K562 (cell line): ENCODE measurements around the gene BIK. TPM values are rescaled to one million over a fixed set of nuclear protein-coding genes. Genes with fewer than 3 reads are reported as not detected.
A peak's percentile ranks its signal among the peaks of the same experiment; 100 is the strongest.

Experiments used
- BCL6 ChIP-seq: fragments of 250-450 bp; sonication (Bioruptor Pico); IDR thresholded peaks from 2 replicates; pipeline ENCODE4 v1.4.0; 2020
- CBX2 ChIP-seq: fragments of 200-600 bp; sonication (generic); IDR thresholded peaks from one replicate; pipeline ENCODE4 v1.6.1; 2012; ENCODE audit warnings: mild to moderate bottlenecking, low read length, inconsistent platforms; ENCODE audit not compliant: insufficient read depth, poor library complexity, severe bottlenecking
- CC2D1A ChIP-seq: fragments of 450-650 bp; IDR thresholded peaks from 2 replicates; pipeline ENCODE4 v1.6.1; 2017; ENCODE audit warnings: mild to moderate bottlenecking
- CHD1 ChIP-seq: fragments of 200-600 bp; sonication (generic); IDR thresholded peaks from one replicate; pipeline ENCODE4 v1.6.1; 2012; ENCODE audit warnings: mild to moderate bottlenecking, moderate library complexity, low read length, inconsistent platforms
- GTF2E2 ChIP-seq: fragments of 200-800 bp; sonication (Bioruptor generic); IDR thresholded peaks from 2 replicates; pipeline ENCODE4 v1.6.1; 2016; ENCODE audit warnings: missing genetic modification characterization, missing compliant biosample characterization
- HDGF ChIP-seq: fragments of 450-650 bp; IDR thresholded peaks from 2 replicates; pipeline ENCODE4 v1.6.1; 2016
- KAT2B ChIP-seq: IDR thresholded peaks from one replicate; pipeline ENCODE4 v1.6.1; 2012; ENCODE audit warnings: low read depth, mild to moderate bottlenecking, control low read depth, inconsistent platforms, low read length, moderate library complexity
- MEF2A ChIP-seq: IDR thresholded peaks from 2 replicates; pipeline ENCODE4 v1.6.1; 2011; ENCODE audit warnings: low read depth, mild to moderate bottlenecking, low read length, moderate library complexity; ENCODE audit not compliant: control insufficient read depth
- MYNN ChIP-seq, 2 experiments: sonication (generic); formaldehyde crosslinking in 1 of 2; IDR thresholded peaks; 2 replicates each; pipeline versions ENCODE4 v1.5.0 to v1.6.1; 2016 to 2020; ENCODE audit warnings: antibody characterized with exemption in 1 of 2, missing genetic modification reagents in 1 of 2
- NR3C1 ChIP-seq: sonication (generic); formaldehyde crosslinking; IDR thresholded peaks from 2 replicates; pipeline ENCODE4 v1.8.1; 2022; ENCODE audit warnings: missing genetic modification reagents
- RBM22 ChIP-seq: fragments of 200-400 bp; formaldehyde crosslinking; IDR thresholded peaks from 2 replicates; pipeline ENCODE4 v1.6.1; 2018; ENCODE audit warnings: low read length, low read depth; ENCODE audit not compliant: poor library complexity, severe bottlenecking
- SMARCB1 ChIP-seq: IDR thresholded peaks from 2 replicates; pipeline ENCODE4 v1.6.1; 2011; ENCODE audit warnings: improper control_type of control experiment, low read depth; ENCODE audit not compliant: insufficient read length
- SRSF1 ChIP-seq: fragments of 200-400 bp; formaldehyde crosslinking; IDR thresholded peaks from 2 replicates; pipeline ENCODE4 v1.6.1; 2017; ENCODE audit warnings: mild to moderate bottlenecking, low read depth, low read length, moderate library complexity
- TBL1XR1 ChIP-seq, 2 experiments: IDR thresholded peaks; 2 replicates each; pipeline ENCODE4 v1.6.1; 2012; ENCODE audit warnings: improper control_type of control experiment in 2 of 2, low read length in 2 of 2, mild to moderate bottlenecking in 1 of 2
- TRIM24 ChIP-seq, 2 experiments: fragments of 450-650 bp; IDR thresholded peaks; 2 replicates each; pipeline ENCODE4 v1.6.1; 2016
- ZNF75A ChIP-seq: fragments of 450-650 bp; formaldehyde crosslinking; IDR thresholded peaks from 2 replicates; pipeline ENCODE4 v1.4.0; 2020; ENCODE audit warnings: mild to moderate bottlenecking
- polyA plus RNA-seq, 8 experiments: library from polyadenylated mRNA; depleted of rRNA in 4 of 8; stranded (reverse) in 5 of 8; unstranded in 3 of 8; fragments of >200 nt; fragmentation: Nextera tagmentation in 2 of 8; fragmentation: Illumina TruSeq in 1 of 8; extraction: Ambion mirVana in 2 of 8; extraction: Trizol in 1 of 8; gene quantifications; 2 replicates each; pipeline versions ENCODE4 v1.2.1 to v1.2.3, GENCODE V29; 2011 to 2014; ENCODE audit warnings: inconsistent platforms in 1 of 8, missing spikeins in 1 of 8
- total RNA-seq, 7 experiments: library from RNA; depleted of rRNA in 6 of 7; stranded (reverse); fragments of >200 nt in 6 of 7; fragmentation: Illumina TruSeq in 2 of 7; extraction: Trizol in 2 of 7; gene quantifications; 2 replicates each; pipeline versions ENCODE4 v1.2.1 to v1.2.3, GENCODE V29; 2011 to 2021; ENCODE audit warnings: low replicate concordance in 1 of 7
- TF ChIP-seq, protein P1 (sequence below): IDR thresholded peaks from 2 replicates; pipeline ENCODE4 v1.6.1; 2014; ENCODE audit warnings: antibody characterized with exemption
- TF ChIP-seq, protein P2 (sequence below): fragments of 450-650 bp; formaldehyde crosslinking; IDR thresholded peaks from 2 replicates; pipeline ENCODE4 v1.4.0; 2022; ENCODE audit warnings: missing genetic modification characterization
- TF ChIP-seq, protein P3 (sequence below), 2 experiments: fragments of 450-650 bp; formaldehyde crosslinking in 1 of 2; IDR thresholded peaks; 2 replicates each; pipeline versions ENCODE4 v1.4.0 to v1.6.1; 2014 to 2020; ENCODE audit warnings: mild to moderate bottlenecking in 2 of 2, borderline replicate concordance in 1 of 2, low read depth in 1 of 2

BIK gene
- total and polyA plus RNA-seq, 9 of the 15 experiments (the other 6 are each of a cell fraction or from before 2014, with no cell fraction given): 0.08 to 0.23 (median 0.18) TPM; not detected in 4

DNA sequence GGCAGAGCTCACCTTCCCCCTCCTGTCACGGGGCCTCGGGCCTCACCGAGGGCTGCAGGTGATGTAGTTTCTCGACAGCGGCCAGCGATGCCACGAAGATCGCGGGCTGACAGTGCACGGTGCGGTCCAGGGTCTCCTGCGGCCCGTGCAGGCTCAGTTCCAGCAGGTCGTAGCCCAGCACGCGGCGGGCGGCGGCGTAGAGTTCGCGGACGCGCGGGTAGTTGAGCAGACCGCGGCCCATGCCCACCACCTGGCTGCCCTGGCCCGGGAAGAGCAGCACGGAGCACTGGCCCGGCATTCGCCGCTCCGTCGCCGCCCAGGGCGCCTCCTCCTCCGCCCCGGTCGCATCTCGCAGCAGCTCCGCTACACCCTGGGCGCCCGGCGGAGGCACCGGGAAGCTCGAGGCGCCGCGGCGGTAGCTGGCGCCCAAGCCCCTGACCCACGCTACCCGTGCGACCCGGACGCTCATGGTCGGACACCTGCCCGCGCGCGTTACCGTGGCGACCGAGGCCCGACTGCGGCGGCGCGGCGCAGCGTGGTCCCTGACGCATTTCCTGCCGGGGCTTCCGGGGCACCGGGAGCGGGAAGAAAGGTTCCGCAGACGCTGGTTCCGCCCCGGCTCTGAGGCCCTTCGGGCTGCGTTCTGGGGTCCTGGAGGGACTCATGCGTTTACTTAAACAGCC is 32.5 kb downstream of the BIK start, which contains the start of gene MCAT (continued):
- TF ChIP-seq NR3C1 (CRISPR knock-in tag): no peak
- TF ChIP-seq TRIM24 (IDR thresholded peaks at IDR 0.05): peak in 1 of 2 experiments; percentile 92; a peak in 2 of 4 replicates
- TF ChIP-seq SRSF1: no peak
- no peak for TF ChIP-seq ZNF75A (CRISPR knock-in tag)
- TF ChIP-seq CHD1: no peak
- no peak for TF ChIP-seq HDGF
- peak; percentile 75 for TF ChIP-seq RBM22
- no peak for TF ChIP-seq CC2D1A
- TF ChIP-seq TBL1XR1 (IDR thresholded peaks at IDR 0.05; ENCODE audit: low read length in 2 of 2): no peak
- no peak for TF ChIP-seq MEF2A
- TF ChIP-seq, protein P1, sequence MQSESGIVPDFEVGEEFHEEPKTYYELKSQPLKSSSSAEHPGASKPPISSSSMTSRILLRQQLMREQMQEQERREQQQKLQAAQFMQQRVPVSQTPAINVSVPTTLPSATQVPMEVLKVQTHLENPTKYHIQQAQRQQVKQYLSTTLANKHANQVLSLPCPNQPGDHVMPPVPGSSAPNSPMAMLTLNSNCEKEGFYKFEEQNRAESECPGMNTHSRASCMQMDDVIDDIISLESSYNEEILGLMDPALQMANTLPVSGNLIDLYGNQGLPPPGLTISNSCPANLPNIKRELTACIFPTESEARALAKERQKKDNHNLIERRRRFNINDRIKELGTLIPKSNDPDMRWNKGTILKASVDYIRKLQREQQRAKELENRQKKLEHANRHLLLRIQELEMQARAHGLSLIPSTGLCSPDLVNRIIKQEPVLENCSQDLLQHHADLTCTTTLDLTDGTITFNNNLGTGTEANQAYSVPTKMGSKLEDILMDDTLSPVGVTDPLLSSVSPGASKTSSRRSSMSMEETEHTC: no peak
- no peak for TF ChIP-seq MYNN (IDR thresholded peaks at IDR 0.05)
- TF ChIP-seq MYNN (CRISPR knock-in tag; IDR thresholded peaks at IDR 0.05): no peak
- no peak for TF ChIP-seq SMARCB1
- TF ChIP-seq, protein P2, sequence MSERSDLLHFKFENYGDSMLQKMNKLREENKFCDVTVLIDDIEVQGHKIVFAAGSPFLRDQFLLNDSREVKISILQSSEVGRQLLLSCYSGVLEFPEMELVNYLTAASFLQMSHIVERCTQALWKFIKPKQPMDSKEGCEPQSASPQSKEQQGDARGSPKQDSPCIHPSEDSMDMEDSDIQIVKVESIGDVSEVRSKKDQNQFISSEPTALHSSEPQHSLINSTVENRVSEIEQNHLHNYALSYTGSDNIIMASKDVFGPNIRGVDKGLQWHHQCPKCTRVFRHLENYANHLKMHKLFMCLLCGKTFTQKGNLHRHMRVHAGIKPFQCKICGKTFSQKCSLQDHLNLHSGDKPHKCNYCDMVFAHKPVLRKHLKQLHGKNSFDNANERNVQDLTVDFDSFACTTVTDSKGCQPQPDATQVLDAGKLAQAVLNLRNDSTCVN (CRISPR knock-in tag): no peak
- TF ChIP-seq, protein P3, sequence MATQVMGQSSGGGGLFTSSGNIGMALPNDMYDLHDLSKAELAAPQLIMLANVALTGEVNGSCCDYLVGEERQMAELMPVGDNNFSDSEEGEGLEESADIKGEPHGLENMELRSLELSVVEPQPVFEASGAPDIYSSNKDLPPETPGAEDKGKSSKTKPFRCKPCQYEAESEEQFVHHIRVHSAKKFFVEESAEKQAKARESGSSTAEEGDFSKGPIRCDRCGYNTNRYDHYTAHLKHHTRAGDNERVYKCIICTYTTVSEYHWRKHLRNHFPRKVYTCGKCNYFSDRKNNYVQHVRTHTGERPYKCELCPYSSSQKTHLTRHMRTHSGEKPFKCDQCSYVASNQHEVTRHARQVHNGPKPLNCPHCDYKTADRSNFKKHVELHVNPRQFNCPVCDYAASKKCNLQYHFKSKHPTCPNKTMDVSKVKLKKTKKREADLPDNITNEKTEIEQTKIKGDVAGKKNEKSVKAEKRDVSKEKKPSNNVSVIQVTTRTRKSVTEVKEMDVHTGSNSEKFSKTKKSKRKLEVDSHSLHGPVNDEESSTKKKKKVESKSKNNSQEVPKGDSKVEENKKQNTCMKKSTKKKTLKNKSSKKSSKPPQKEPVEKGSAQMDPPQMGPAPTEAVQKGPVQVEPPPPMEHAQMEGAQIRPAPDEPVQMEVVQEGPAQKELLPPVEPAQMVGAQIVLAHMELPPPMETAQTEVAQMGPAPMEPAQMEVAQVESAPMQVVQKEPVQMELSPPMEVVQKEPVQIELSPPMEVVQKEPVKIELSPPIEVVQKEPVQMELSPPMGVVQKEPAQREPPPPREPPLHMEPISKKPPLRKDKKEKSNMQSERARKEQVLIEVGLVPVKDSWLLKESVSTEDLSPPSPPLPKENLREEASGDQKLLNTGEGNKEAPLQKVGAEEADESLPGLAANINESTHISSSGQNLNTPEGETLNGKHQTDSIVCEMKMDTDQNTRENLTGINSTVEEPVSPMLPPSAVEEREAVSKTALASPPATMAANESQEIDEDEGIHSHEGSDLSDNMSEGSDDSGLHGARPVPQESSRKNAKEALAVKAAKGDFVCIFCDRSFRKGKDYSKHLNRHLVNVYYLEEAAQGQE (IDR thresholded peaks at IDR 0.05; ENCODE audit: borderline replicate concordance): no peak
- TF ChIP-seq, protein P3 (CRISPR knock-in tag; IDR thresholded peaks at IDR 0.05; ENCODE audit: low read depth): peak; percentile 56; the same call in 1 of the 2 replicates
- TF ChIP-seq BCL6 (CRISPR knock-in tag): no peak
- TF ChIP-seq KAT2B: no peak
- no peak for TF ChIP-seq CBX2
- TF ChIP-seq GTF2E2 (tag): no peak
